ENCODE measurements around the gene SMIM5. TPM values are rescaled to one million over a fixed set of nuclear protein-coding genes. Genes with fewer than 3 reads are reported as not detected.

The SMIM5 gene
- total RNA-seq, 1 experiment from 2014 or later: 0.09 TPM

GRCh38 chr17:75641343-75641742, 8.1 kb downstream of the SMIM5 start:
- Mint-ChIP-seq H3K4me3 (ENCODE audit: unreplicated experiment) (no peak overlapping the region), H3K27me3 (ENCODE audit: insufficient read depth, unreplicated experiment) (no peaks in the 10 kb centered on the region), H3K36me3 (ENCODE audit: insufficient read depth, unreplicated experiment) (no peaks in the 10 kb centered on the region), H3K27ac (ENCODE audit: low read depth, unreplicated experiment) (no peak overlapping the region), H3K9me3 (ENCODE audit: unreplicated experiment) (no peaks in the 10 kb centered on the region), H3K4me1 (ENCODE audit: insufficient read depth, unreplicated experiment) (peaks cover 5% of the 10 kb centered on the region)
- ChIA-PET CTCF (interaction anchor here (0.7 to 2.8 kb wide), 6 partner anchors 8 to 83 kb away, joined by 3 to 17 read pairs (median 4); partner anchors contain the start of gene SMIM5), POLR2A (no interaction called here)
- no peak for TF ChIP-seq CTCF (IDR thresholded peaks at IDR 0.05; ENCODE audit: unreplicated experiment)
- no peak for DNase-seq (ENCODE audit: unreplicated experiment)
- BruUV-seq (replicated peaks): no TSS peak
- intact Hi-C loops (cut with micrococcal nuclease): no loop called here

- no peak for DNase-seq (ENCODE audit: unreplicated experiment)
- CTCF ChIA-PET: interaction anchor here (0.7 to 2.8 kb wide), 4 partner anchors 9 to 82 kb away, joined by 3 to 17 read pairs (median 4); partner anchors contain the start of gene SMIM5
- H3K9me3 Mint-ChIP-seq (ENCODE audit: unreplicated experiment): no peaks in the 10 kb centered on the region
- H3K36me3 Mint-ChIP-seq (ENCODE audit: insufficient read depth, unreplicated experiment): no peaks in the 10 kb centered on the region
- no TSS peak for BruUV-seq (replicated peaks)
- no peaks in the 10 kb centered on the region for H3K27me3 Mint-ChIP-seq (ENCODE audit: insufficient read depth, unreplicated experiment)
- POLR2A ChIA-PET: interaction anchor here (0.6 to 0.7 kb wide), 2 partner anchors 9 to 29 kb away, joined by 3 to 4 read pairs; partner anchors contain the start of gene SMIM5
- intact Hi-C loops (cut with micrococcal nuclease): no loop called here
- no peak overlapping the region for H3K4me3 Mint-ChIP-seq (ENCODE audit: unreplicated experiment)
- no peak for TF ChIP-seq CTCF (IDR thresholded peaks at IDR 0.05; ENCODE audit: unreplicated experiment)
- peaks cover 5% of the 10 kb centered on the region for H3K4me1 Mint-ChIP-seq (ENCODE audit: insufficient read depth, unreplicated experiment)
- H3K27ac Mint-ChIP-seq (ENCODE audit: low read depth, unreplicated experiment): no peak overlapping the region
Measured at GRCh38 chr17:75642182-75642783, 9.0 kb downstream of the SMIM5 start.

- Mint-ChIP-seq H3K27ac (ENCODE audit: low read depth, unreplicated experiment) (no peak overlapping the region), H3K4me3 (ENCODE audit: unreplicated experiment) (no peak overlapping the region), H3K36me3 (ENCODE audit: insufficient read depth, unreplicated experiment) (peaks cover 5% of the 10 kb centered on the region), H3K27me3 (ENCODE audit: insufficient read depth, unreplicated experiment) (no peaks in the 10 kb centered on the region), H3K4me1 (ENCODE audit: insufficient read depth, unreplicated experiment) (peaks cover 5% of the 10 kb centered on the region), H3K9me3 (ENCODE audit: unreplicated experiment) (no peaks in the 10 kb centered on the region)
- no peak for DNase-seq (ENCODE audit: unreplicated experiment)
- intact Hi-C loops (cut with micrococcal nuclease): no loop called here
- ChIA-PET POLR2A (no interaction called here), CTCF (interaction anchor here (2.8 kb wide), 1 partner anchor 10 kb away, joined by 17 read pairs; the partner anchor contains the start of gene SMIM5)
- no TSS peak for BruUV-seq (replicated peaks)
- TF ChIP-seq CTCF (IDR thresholded peaks at IDR 0.05; ENCODE audit: unreplicated experiment): no peak
Measured at GRCh38 chr17:75642784-75643642, 9.8 kb downstream of the SMIM5 start.

GRCh38 chr17:75643643-75644017, 10.4 kb downstream of the SMIM5 start:
- Mint-ChIP-seq H3K27me3 (ENCODE audit: insufficient read depth, unreplicated experiment) (no peaks in the 10 kb centered on the region), H3K9me3 (ENCODE audit: unreplicated experiment) (no peaks in the 10 kb centered on the region), H3K4me1 (ENCODE audit: insufficient read depth, unreplicated experiment) (peaks cover 5% of the 10 kb centered on the region), H3K4me3 (ENCODE audit: unreplicated experiment) (no peak overlapping the region), H3K36me3 (ENCODE audit: insufficient read depth, unreplicated experiment) (peaks cover 8% of the 10 kb centered on the region), H3K27ac (ENCODE audit: low read depth, unreplicated experiment) (no peak overlapping the region)
- DNase-seq (ENCODE audit: unreplicated experiment): no peak
- intact Hi-C loops (cut with micrococcal nuclease): no loop called here
- ChIA-PET POLR2A (no interaction called here), CTCF (interaction anchor here (2.8 to 9.0 kb wide), 2 partner anchors 10 kb away, joined by 17 to 75 read pairs; partner anchors contain the start of gene SMIM5)
- TF ChIP-seq CTCF (IDR thresholded peaks at IDR 0.05; ENCODE audit: unreplicated experiment): no peak
- BruUV-seq (replicated peaks): no TSS peak

All from MCF 10A (cell line).